Stimulated activated CD4-positive, alpha-beta T cell treated with anti-CD3 and anti-CD28 coated beads, Interleukin-15, amount 100 ng/mL, for 24 hours (primary cell): Measurements from ENCODE around the gene MEGF6.

Source experiments
- DNase-seq: peaks from one replicate; pipeline ENCODE4 v3.0.0-alpha.2; 2020

MEGF6 gene

DNA sequence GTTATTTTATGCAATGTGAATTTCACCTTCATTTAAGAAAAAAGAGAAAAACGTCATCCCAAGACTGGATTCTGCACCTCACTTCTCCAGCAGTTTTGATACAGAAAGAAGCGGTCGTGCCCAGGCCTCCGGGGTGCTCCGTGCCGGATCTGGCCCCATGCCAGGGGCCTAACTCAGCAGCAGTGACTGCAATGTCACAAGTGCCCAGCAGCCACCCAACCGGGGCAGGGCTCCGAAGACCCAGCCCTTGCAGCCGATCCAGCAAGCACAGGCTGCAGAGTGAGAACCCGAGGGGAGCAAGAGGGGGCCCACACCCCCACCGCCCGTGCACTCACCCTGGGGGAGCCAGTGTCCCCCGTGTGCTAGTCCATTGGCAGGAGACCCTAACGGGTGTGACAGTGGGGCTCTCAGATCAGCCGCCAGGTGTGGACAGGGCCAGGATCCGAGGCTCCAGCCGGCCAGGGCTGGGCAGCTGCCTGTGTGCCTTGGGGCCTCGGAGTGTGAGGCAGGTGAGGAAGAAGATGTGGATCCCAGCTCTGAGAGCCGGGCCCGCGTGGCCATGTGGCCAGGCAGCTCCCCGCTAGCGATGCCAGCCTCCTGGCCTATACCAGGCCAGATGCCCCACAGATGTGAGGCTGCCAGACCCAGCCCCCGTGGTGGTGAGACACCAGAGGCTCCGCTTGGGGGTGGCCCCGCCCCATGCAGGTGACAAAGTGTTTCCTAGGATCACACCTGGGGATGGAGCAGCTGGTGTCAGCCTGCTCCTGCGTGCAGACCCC lies 60.6 kb downstream of the MEGF6 start:
- no peak for DNase-seq

- no peak for DNase-seq
Observed at GRCh38 chr1:3548895-3549294, 62.4 kb downstream of the MEGF6 start.

DNA sequence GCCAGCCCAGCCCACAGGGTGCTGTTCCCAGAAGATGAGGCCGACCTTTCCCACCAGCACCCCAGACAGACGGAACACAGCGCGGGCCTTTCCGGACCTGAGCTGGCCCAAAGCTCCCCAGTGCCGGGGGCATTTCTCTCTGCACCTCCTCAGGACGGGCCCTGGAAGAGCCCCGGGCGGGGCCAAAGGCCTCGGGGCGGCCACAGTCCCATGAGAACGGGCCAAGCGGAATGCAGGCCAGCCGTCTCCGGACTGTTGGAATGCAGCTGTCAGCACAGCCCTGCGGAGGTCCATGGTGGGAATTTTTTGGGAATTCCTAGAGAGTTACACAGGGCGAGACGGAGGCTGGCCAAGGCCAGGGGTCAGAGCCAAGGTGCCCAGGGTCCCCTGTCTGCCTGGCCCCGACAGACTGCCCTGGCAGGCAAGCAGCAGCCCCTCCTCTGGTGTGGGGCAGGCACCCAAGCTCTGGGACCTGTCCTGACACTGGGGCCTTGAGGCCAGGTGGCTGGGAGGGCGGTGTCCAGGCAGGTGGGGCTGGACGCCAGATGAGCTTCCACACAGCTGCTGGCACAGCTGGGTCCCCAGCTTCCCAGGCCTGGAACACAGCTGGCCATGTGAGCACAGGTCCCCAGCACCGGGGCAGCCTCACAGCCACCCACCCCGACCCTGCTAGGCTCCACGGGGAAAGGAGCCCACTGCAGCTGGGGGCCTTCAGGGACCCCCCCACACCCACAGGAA lies 63.0 kb downstream of the MEGF6 start:
- no peak for DNase-seq

DNA sequence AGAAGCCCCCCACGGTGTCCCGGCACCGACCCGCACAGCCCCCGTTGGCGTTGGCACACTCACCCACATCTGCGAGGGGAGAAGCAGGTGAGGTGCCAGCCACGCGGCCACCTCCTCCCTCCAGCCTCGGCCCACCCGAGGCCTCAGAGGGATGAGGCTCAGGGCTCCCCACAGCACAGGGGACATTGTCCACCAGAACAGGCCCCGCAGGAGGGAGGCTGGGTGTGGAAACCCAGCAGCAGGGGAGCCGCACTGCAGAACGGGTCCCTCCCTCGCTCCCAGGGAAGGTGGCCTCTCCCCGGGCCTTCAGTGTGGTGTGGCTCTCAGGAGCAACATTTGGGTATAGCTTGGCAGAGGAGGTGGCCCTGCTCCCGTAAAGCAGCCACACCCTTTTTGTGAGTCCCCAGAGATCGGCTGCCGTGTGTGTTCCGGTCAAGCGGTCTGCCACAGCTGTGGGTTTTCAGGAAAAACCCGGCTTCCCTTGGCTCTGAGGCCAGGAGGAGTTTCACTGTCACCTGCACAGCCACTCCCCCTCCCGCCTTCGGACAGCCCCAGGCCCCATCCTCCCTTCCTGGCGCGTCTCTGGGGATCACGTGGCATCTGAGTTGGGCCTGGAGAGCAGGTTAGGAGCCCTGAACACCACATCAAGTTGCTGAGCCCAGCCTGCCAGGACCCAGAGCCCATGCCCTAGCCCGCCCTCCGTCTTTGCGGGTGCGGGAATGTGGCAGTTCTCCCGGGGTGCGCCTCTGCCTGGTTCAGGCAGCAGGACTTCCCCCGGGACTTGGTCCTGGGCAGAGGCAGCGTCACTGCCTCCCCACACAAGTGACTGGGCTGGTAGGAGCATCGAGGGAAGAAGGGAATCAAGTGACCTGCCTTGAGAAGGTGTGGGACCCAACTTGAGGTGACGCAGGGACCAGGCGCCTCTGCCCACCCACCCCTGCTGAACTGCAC lies 64.0 kb downstream of the MEGF6 start:
- DNase-seq: no peak

GRCh38 chr1:3546048-3546384 lies 65.3 kb downstream of the MEGF6 start:
- no peak for DNase-seq

DNA sequence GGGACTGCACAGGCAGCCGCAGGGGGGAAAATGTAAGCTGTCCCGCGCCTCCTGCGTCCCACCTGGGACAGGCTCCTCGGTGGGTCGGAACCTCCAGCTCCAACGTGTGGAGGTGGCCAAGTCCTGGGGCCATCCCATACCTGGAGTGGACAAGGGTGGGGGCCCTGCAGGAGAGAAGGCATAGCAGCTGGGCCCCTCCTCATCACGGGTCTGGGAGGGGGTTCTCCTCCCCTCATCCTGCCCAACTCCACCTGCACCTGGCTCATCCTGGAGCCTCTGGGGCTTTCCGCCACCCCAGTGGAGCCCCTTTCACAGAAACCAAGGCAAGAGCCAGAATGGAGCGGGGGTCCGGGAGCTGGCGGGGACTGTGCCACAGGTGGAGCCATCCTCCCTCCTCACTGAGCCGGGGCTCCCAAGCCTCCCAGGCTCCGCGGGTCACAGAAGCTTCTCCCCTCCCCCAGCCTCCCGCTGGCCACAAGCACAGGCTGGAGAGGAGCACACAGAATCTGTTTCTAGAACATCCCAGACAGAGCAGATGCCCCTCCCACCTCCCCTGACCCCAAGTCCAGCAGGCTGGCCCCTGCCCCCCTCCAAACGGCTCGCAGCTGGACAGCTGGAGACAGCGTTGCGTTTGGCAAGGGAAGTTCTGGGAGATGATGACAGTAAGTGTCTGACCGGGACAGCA lies 65.8 kb downstream of the MEGF6 start:
- DNase-seq: no peak

DNA sequence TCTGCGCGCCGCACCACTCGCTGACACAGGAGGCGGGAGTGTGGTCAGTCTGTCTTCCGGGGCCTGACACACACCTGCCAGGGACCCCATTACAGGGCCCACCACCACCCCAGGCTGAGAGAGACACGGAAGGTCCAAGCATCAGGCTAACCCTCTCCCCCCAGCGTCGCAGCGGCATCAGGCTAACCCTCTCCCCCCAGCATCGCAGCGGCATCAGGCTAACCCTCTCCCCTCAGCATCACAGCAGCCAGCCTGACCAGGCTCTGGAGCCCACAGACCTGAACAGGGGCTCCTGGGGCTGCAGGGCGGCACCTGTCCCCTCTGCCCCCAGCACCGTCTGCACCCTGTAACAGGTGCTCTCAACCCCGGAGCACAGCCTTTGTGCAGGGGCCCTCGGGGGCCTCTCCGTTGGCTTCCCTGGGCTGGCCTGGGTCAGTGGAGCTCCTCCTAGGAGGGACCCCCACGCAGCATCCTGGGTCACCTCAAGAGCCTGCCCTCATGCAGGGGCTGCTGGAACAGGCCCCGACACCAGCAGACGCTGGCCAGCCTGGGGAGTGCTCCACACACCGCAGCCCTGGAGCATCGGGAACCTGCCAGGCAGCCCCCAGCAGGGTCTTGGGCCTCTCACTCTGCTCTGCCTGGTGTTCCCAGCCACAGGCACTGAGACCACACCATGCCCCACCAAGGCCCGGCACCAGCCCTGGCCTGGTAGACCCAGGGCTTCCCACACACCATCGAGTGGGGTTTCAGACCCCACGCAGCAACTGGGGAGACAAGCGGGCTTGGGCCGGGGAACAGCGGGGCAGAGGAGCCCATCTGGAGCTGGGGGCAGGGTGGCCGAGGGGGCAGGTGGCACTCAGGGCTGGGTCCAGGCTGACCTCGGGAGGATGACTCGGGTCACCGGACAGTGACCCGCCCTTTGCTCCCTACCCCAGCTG lies 67.0 kb downstream of the MEGF6 start:
- no peak for DNase-seq

- no peak for DNase-seq
Observed at GRCh38 chr1:3543076-3544039, 68.0 kb downstream of the MEGF6 start.

DNA sequence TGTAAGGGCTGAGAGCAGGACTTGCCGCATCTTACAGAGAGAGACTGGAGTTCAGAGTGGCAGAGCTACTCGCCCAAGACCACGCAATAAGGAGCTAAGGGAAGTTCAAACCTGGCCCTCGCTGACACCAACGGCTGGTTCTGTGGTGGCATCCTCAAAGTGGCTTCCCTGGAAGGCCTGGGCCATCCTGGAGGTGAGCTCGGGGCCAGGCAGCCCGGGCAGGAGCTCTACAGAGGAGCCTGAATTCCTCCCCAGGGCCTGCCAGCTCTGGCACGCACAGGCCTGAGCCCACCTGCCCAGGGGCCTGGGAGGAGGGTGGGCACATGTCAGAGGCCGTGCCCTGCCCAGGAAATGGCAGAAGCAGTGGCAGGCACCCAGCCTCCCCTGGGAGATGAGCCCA lies 68.6 kb downstream of the MEGF6 start:
- no peak for DNase-seq

GRCh38 chr1:3541936-3542335 lies 69.4 kb downstream of the MEGF6 start:
- DNase-seq: no peak

- DNase-seq: no peak
Observed at GRCh38 chr1:3541465-3541864, 69.8 kb downstream of the MEGF6 start.

- DNase-seq: no peak
Observed at GRCh38 chr1:3540876-3541275, 70.4 kb downstream of the MEGF6 start.

DNA sequence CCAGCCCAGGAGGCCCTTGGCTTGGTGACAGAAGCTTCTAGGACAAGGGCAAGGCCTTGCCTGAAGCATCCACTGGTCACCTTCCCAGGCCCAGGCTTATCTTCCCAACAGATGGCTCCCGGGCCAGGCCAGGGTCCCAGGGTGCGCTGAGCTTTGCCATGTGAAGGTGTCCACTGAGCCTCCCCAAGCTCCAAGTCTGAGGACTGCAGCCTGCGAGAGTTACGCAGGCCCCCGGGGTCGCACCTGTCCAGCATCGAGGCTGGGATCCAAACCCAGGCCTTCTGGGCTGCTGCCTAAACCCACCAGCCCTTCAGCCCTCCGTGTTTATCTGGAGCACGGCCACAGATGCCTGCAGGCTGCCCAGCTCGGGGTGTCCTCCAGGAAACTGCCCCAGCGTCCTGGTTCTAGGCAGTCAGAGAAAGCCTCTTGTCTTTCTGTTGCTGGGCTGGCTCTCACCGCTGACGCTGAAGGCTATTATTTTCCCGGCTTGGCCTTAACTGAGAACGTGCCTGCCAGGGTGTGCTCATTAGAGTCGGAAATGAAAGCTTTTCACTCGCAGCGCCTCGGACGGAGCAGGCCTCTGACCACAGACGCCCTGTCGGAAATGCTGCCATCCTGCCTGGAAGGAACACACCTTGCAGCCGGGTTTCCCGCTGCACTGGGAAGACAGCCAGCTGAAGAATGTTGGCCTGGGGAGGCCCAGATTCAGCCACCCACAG lies 71.4 kb downstream of the MEGF6 start:
- no peak for DNase-seq

GRCh38 chr1:3537359-3537758 lies 73.9 kb downstream of the MEGF6 start:
- no peak for DNase-seq

DNA sequence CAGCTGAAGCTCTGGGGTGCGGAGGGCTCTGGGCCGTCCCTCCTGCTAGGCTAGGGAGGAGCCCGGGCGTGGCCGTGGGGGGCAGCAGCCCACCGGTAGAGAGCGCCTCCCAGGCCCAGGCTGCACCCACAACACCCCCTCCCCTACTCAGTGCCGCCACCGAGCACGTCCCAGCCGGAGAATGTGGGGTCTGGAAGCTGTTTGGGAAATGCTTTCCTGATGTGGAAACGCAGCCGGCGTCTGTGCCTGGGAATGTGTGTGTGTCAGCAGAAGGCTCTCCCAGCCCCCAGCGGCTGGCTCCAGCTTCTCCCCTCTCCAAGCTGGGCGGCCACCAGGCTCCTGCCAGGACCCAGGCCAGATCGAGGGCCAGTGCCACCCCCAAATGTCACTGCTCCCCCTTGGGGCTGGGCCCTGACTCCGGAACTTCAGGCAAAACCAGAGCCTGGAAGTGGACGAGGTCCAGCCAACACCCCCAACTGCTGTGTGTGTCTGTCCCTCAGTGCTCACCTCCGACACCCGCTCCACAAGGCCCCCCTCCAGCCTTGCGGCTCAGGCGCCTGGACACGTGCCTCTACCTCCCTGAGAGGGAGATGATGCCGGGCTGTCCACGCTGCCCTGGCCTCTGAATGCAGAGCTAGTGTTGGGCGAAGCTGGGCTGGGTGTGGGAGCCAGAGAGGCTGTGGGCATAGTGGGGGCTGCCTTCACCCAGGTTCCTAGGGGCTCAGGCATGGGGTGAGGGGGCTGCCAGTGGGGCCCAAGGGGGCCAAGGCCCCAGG lies 74.7 kb downstream of the MEGF6 start:
- DNase-seq: no peak

GRCh38 chr1:3535732-3536131 lies 75.6 kb downstream of the MEGF6 start:
- no peak for DNase-seq

GRCh38 chr1:3534803-3535637 lies 76.3 kb downstream of the MEGF6 start:
- no peak for DNase-seq
